ENCODE data around the gene ARL8A. TPM values are rescaled to one million over a fixed set of nuclear protein-coding genes. Genes with fewer than 3 reads are reported as not detected.

The ARL8A gene
- total RNA-seq, 2 donors from 2014 or later = 18.1 to 21.0 TPM

DNA sequence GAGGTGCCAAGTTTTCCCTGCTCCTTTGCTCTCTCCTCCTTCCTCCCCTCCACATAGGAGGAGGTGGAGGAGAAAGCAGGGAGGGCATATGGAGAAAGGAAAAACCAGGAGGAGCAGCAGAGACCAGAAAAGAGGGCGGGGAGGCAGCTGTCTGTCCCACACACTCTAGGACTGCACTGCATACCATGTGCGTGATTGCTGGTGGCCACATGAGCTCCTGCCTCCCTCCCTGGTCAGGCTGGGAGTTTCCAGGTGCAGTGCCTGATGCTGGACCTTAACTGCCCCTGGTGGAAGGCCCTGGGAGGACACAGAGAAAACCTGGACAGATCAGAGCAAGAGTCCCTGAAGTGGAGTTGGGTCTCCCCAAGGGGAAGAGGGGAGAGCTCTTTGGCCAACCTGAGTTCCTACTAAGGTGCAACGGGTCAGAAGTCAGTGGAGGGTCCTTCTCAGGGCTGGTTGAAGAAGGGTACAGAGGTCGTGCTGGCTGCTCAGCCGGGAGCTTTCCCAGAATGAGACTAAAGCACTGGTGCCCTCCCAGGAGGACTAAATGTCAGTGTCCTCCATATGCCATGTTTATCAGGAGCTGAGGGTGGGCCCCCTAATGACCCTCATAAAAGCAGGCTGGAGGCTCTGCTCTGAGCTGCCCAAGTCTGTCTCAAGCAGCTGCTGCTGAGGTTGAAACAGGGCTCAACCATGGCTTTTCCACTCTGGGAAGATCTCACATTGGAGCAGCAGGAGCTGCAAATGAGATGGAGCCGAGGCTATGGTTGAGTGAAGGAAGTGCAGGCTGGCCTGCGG, 45.6 kb upstream of the ARL8A start:
- peaks cover 0 to 11% of the 10 kb centered on the region in 2 donors for H3K27me3 ChIP-seq
- no peaks in the 10 kb centered on the region for H3K9me3 ChIP-seq
- peaks cover 13% of the 10 kb centered on the region for H3K4me1 ChIP-seq
- intact Hi-C loops (cut with DNase I) = loop anchor here (5.0 kb wide), 2 partner anchors 127 to 522 kb away; partner anchors contain the start of gene SYT2
- ATAC-seq (no peak), DNase-seq (no peak)
- no peaks in the 10 kb centered on the region for H3K36me3 ChIP-seq (replicated peaks in 1 of 2; ENCODE audit: insufficient read depth in 1 of 2, low read depth in 2 of 2)
- no peak overlapping the region for H3K27ac ChIP-seq
- WGBS, 2 donors = 65 to 68% methylated on average over 7 of the region's 7 CpGs
- TF ChIP-seq POLR2A (IDR thresholded peaks at IDR 0.05) = no peak
- TF ChIP-seq, protein P1, sequence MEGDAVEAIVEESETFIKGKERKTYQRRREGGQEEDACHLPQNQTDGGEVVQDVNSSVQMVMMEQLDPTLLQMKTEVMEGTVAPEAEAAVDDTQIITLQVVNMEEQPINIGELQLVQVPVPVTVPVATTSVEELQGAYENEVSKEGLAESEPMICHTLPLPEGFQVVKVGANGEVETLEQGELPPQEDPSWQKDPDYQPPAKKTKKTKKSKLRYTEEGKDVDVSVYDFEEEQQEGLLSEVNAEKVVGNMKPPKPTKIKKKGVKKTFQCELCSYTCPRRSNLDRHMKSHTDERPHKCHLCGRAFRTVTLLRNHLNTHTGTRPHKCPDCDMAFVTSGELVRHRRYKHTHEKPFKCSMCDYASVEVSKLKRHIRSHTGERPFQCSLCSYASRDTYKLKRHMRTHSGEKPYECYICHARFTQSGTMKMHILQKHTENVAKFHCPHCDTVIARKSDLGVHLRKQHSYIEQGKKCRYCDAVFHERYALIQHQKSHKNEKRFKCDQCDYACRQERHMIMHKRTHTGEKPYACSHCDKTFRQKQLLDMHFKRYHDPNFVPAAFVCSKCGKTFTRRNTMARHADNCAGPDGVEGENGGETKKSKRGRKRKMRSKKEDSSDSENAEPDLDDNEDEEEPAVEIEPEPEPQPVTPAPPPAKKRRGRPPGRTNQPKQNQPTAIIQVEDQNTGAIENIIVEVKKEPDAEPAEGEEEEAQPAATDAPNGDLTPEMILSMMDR (IDR thresholded peaks at IDR 0.05) = no peak
- H3K4me3 ChIP-seq = no peak overlapping the region

DNA sequence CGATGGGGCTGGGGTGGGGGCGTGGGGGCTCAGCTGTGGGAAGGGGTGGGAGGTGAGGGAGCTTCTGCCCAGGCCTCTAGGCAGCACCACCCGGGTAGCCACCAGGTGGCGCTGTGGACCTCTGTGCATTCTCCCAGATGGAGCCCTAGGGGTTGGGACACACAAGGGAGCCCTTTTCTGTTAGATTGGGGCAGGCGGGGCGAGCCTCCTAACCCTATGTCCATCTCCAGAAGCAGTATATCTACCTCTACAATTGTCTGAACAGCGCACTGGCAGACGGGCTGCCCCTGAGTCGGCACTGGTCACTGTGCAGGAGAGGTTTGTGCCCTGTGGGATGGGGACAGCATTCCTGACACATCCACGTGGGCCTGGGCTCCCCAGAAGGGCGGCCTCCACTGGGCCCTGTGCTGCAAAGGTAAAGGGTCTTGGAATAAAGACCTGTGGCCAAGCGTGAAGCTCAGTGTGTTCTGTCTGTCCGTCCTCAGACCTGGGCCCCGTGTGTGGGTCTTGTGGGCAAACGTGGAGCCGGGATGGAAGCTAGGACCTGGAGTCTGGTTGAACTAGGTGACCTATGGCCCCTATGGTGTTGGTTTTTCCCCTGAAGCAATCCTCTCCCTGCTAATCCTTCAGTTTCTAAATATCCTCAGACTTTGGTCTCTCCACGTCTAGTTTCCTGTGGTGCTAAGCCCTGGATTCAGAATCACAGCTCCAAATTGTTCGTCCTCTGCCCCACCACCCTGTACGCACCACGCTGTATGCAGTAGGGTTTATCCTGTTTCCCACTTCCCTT, 44.7 kb upstream of the ARL8A start:
- Histone ChIP-seq H3K9me3 (no peaks in the 10 kb centered on the region), H3K4me1 (peaks cover 13% of the 10 kb centered on the region), H3K27me3 (peaks cover 0 to 11% of the 10 kb centered on the region in 2 donors), H3K27ac (no peak overlapping the region), H3K36me3 (replicated peaks in 1 of 2; ENCODE audit: insufficient read depth in 1 of 2, low read depth in 2 of 2) (no peaks in the 10 kb centered on the region), H3K4me3 (no peak overlapping the region)
- intact Hi-C loops (cut with DNase I) = loop anchor here (5.0 kb wide), 1 partner anchor 128 kb away; no protein-coding TSS in a partner anchor
- TF ChIP-seq, protein P1 (IDR thresholded peaks at IDR 0.05) = peak; percentile 49 to 90 (median 63)
- no peak for TF ChIP-seq POLR2A (IDR thresholded peaks at IDR 0.05)
- ATAC-seq (peak; percentile 67), DNase-seq (peak; percentile 67 to 84 (median 78))
- WGBS, 2 donors = 45 to 70% methylated on average over 6 to 17 of the region's 20 CpGs

GRCh38 chr1:202187697-202188407, 43.3 kb upstream of the ARL8A start:
- Histone ChIP-seq H3K36me3 (replicated peaks in 1 of 2; ENCODE audit: insufficient read depth in 1 of 2, low read depth in 2 of 2) (no peaks in the 10 kb centered on the region), H3K27me3 (no peaks in the 10 kb centered on the region), H3K9me3 (no peaks in the 10 kb centered on the region), H3K4me3 (no peak overlapping the region), H3K4me1 (peaks cover under 1% of the 10 kb centered on the region), H3K27ac (no peak overlapping the region)
- ATAC-seq (no peak), DNase-seq (no peak)
- TF ChIP-seq, protein P1 (IDR thresholded peaks at IDR 0.05) = no peak
- no peak for TF ChIP-seq POLR2A (IDR thresholded peaks at IDR 0.05)
- intact Hi-C loops (cut with DNase I) = loop anchor here (5.0 kb wide), 1 partner anchor 129 kb away; no protein-coding TSS in a partner anchor
- WGBS, 2 donors = 46 to 54% methylated on average over 6 to 7 of the region's 8 CpGs

DNA sequence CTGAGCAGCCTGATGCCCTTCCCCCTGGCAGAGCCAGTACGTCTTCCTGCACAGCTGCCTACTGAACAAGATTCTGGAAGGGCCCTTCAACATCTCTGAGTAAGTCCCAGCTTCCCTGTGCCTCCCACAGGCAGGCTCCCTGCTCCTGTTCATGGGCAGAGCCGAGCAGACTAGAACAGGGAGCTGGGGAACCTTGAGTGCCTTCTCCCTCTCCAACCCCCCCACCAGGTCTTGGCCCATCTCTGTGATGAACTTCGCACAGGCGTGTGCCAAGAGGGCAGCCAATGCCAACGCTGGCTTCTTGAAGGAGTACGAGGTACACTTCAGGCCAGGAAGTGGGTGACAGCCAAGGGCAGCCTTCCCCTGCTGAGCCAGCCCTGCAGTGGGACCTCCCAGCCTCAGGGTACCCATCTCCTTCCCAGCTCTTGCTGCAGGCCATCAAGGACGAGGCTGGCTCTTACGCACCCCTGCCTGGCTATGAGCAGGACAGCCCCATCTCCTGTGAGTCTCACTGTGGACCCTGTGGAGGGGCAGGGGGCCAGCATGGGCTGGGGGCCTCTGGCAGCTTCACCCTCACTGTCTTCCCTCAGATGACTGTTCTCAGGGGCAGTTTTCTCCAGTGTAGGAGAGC, 42.6 kb upstream of the ARL8A start:
- WGBS, 2 donors = 53 to 58% methylated on average over 6 to 8 of the region's 8 CpGs
- H3K9me3 ChIP-seq = no peaks in the 10 kb centered on the region
- TF ChIP-seq, protein P1 (IDR thresholded peaks at IDR 0.05) = no peak
- no peak for TF ChIP-seq POLR2A (IDR thresholded peaks at IDR 0.05)
- H3K4me3 ChIP-seq = no peak overlapping the region
- H3K27me3 ChIP-seq = no peaks in the 10 kb centered on the region
- ATAC-seq = no peak
- intact Hi-C loops (cut with DNase I) = loop anchor here (5.0 kb wide), 1 partner anchor 130 kb away; no protein-coding TSS in a partner anchor
- H3K4me1 ChIP-seq = no peaks in the 10 kb centered on the region
- DNase-seq = no peak
- no peaks in the 10 kb centered on the region for H3K36me3 ChIP-seq (replicated peaks in 1 of 2; ENCODE audit: insufficient read depth in 1 of 2, low read depth in 2 of 2)
- H3K27ac ChIP-seq = no peak overlapping the region

All from body of pancreas (tissue), 4 donors.